ENCODE measurements around the gene OVCH1.

OVCH1 gene

GRCh38 chr12:29429999-29430715 lies 67.3 kb downstream of the OVCH1 start:
- Histone ChIP-seq H3K9me3 (no peaks in the 10 kb centered on the region), H3K36me3 (no peaks in the 10 kb centered on the region), H3K4me3 (ENCODE audit: low read depth in 1 of 2, low read length in 1 of 2) (no peak overlapping the region), H3K4me1 (ENCODE audit: control insufficient read depth in 1 of 2, insufficient read depth in 1 of 2, low read depth in 1 of 2, low read length in 1 of 2) (peaks cover 34 to 46% of the 10 kb centered on the region in 2 experiments), H3K27ac (peak overlapping the region; percentile 86), H3K27me3 (no peaks in the 10 kb centered on the region)
- TF ChIP-seq CTCF (IDR thresholded peaks at IDR 0.05), result no peak

GRCh38 chr12:29428633-29429032 lies 68.9 kb downstream of the OVCH1 start:
- Histone ChIP-seq H3K4me3 (ENCODE audit: low read depth in 1 of 2, low read length in 1 of 2) (peak overlapping the region in 1 of 2 experiments; percentile 33), H3K27ac (peak overlapping the region; percentile 86), H3K36me3 (no peaks in the 10 kb centered on the region), H3K4me1 (ENCODE audit: control insufficient read depth in 1 of 2, insufficient read depth in 1 of 2, low read depth in 1 of 2, low read length in 1 of 2) (peaks cover 29 to 34% of the 10 kb centered on the region in 2 experiments), H3K27me3 (no peaks in the 10 kb centered on the region), H3K9me3 (no peaks in the 10 kb centered on the region)
- no peak for TF ChIP-seq CTCF (IDR thresholded peaks at IDR 0.05)

- TF ChIP-seq CTCF (IDR thresholded peaks at IDR 0.05), result peak; percentile 21
- Histone ChIP-seq H3K9me3 (no peaks in the 10 kb centered on the region), H3K27me3 (no peaks in the 10 kb centered on the region), H3K27ac (peak overlapping the region; percentile 86), H3K4me1 (ENCODE audit: control insufficient read depth in 1 of 2, insufficient read depth in 1 of 2, low read depth in 1 of 2, low read length in 1 of 2) (peaks cover 29 to 34% of the 10 kb centered on the region in 2 experiments), H3K36me3 (no peaks in the 10 kb centered on the region), H3K4me3 (ENCODE audit: low read depth in 1 of 2, low read length in 1 of 2) (peak overlapping the region; percentile 12 to 33)
Measured at GRCh38 chr12:29427964-29428363, 69.5 kb downstream of the OVCH1 start.

GRCh38 chr12:29426498-29426897 lies 71.0 kb downstream of the OVCH1 start:
- Histone ChIP-seq H3K9me3 (no peaks in the 10 kb centered on the region), H3K27ac (peak overlapping the region; percentile 86), H3K4me3 (ENCODE audit: low read depth in 1 of 2, low read length in 1 of 2) (no peak overlapping the region), H3K36me3 (no peaks in the 10 kb centered on the region), H3K4me1 (ENCODE audit: control insufficient read depth in 1 of 2, insufficient read depth in 1 of 2, low read depth in 1 of 2, low read length in 1 of 2) (peaks cover 29 to 34% of the 10 kb centered on the region in 2 experiments), H3K27me3 (peaks cover 1% of the 10 kb centered on the region)
- no peak for TF ChIP-seq CTCF (IDR thresholded peaks at IDR 0.05)

GRCh38 chr12:29425722-29426121 lies 71.8 kb downstream of the OVCH1 start:
- Histone ChIP-seq H3K36me3 (no peaks in the 10 kb centered on the region), H3K27me3 (peaks cover 9% of the 10 kb centered on the region), H3K27ac (no peak overlapping the region), H3K9me3 (no peaks in the 10 kb centered on the region), H3K4me3 (ENCODE audit: low read depth in 1 of 2, low read length in 1 of 2) (no peak overlapping the region), H3K4me1 (ENCODE audit: control insufficient read depth in 1 of 2, insufficient read depth in 1 of 2, low read depth in 1 of 2, low read length in 1 of 2) (peaks cover 29 to 34% of the 10 kb centered on the region in 2 experiments)
- TF ChIP-seq CTCF (IDR thresholded peaks at IDR 0.05), result no peak
